DOHH2 (cell line): ENCODE measurements around the gene GALNT18.

Source experiments
- EZH2phosphoT487 ChIP-seq: fragments of 200-600 bp; sonication (generic); IDR thresholded peaks from 2 replicates; pipeline ENCODE4 v1.6.1; 2017; ENCODE audit warnings: borderline replicate concordance, mild to moderate bottlenecking, antibody characterized with exemption, low read length, moderate library complexity, mixed read lengths
- TF ChIP-seq, protein P1 (sequence below): fragments of 200-600 bp; sonication (generic); IDR thresholded peaks from one replicate; pipeline ENCODE4 v1.5.1; 2014; ENCODE audit warnings: antibody characterized with exemption, mild to moderate bottlenecking, low read depth, low read length; ENCODE audit not compliant: poor library complexity, severe bottlenecking

DNA sequence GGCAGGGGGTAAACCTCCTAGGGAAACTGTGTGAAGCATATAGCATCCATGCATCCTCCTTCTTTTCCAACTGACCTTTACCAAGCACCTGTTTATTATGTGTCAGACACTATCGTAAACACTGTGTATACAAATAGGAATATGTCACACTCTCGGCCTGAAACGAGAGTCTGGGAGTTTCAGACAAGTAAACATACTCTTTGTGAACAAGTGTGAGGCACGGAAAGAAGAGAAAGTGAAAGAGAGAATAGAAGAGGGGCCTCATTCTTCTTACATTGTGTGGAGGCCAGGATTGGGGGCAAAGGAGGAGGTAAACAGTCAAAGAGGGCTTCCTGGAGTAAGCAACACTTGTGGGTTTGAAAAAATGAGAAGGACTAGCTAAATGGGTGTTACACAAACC, 285.1 kb downstream of the GALNT18 start:
- TF ChIP-seq EZH2phosphoT487, result no peak
- TF ChIP-seq, protein P1, sequence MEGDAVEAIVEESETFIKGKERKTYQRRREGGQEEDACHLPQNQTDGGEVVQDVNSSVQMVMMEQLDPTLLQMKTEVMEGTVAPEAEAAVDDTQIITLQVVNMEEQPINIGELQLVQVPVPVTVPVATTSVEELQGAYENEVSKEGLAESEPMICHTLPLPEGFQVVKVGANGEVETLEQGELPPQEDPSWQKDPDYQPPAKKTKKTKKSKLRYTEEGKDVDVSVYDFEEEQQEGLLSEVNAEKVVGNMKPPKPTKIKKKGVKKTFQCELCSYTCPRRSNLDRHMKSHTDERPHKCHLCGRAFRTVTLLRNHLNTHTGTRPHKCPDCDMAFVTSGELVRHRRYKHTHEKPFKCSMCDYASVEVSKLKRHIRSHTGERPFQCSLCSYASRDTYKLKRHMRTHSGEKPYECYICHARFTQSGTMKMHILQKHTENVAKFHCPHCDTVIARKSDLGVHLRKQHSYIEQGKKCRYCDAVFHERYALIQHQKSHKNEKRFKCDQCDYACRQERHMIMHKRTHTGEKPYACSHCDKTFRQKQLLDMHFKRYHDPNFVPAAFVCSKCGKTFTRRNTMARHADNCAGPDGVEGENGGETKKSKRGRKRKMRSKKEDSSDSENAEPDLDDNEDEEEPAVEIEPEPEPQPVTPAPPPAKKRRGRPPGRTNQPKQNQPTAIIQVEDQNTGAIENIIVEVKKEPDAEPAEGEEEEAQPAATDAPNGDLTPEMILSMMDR, result no peak
